22Rv1 (cell line): Measurements from ENCODE around the gene SUMF1.

Experiments
- H3K27ac ChIP-seq: fragments of 450-650 bp; 2 replicates; pipeline ENCODE4 v1.5.1; 2017
- CTCF ChIP-seq: fragments of 450-650 bp; IDR thresholded peaks from 2 replicates; pipeline ENCODE4 v1.5.1; 2017; ENCODE audit warnings: mild to moderate bottlenecking
- ZFX ChIP-seq: fragments of 450-650 bp; IDR thresholded peaks from 2 replicates; pipeline ENCODE4 v1.6.1; 2017; ENCODE audit warnings: antibody characterized with exemption, borderline replicate concordance

Gene SUMF1

GRCh38 chr3:4401441-4401840 lies 65.6 kb downstream of the SUMF1 start:
- TF ChIP-seq ZFX (no peak), CTCF (no peak)
- no peak overlapping the region for H3K27ac ChIP-seq

GRCh38 chr3:4399476-4399875 lies 67.6 kb downstream of the SUMF1 start:
- H3K27ac ChIP-seq, result no peak overlapping the region
- TF ChIP-seq CTCF (no peak), ZFX (no peak)

GRCh38 chr3:4398941-4399245 lies 68.2 kb downstream of the SUMF1 start:
- no peak for TF ChIP-seq ZFX
- no peak for TF ChIP-seq CTCF

DNA sequence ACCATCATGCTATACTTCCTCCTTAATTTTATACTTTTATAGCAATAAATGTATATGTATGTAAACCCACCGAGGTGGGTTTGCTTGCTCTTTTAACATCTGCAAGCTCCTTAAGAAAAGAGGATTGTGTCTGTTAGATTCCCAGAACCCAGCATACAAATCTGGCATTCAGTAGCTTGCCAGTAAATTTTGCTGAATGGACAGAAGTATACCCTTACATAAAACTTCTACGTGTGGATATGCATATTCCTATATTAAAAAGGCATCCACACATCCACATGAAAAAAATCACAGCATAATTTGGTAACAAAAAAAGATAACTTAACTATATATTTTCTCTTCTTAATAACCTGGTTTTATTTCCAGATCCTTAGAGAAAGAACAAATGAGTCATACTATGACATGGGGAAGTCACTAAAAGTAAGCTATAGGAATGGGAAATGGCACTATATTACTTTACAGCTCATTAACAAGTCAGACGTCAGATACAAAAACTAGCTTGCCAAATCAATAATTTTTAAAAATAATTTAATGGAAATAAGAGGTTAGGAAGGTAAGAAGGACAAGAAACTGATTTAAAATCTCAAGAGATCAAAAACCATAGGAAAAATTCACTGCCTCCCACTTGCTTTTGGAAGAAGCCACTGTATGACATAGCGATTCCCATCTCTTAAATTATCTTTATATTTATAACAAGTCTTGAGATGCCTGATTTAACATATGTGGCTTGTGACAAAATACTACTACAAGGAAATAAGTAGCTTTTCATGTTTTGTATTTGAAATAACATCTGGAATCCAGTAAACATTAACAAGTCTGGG lies 68.7 kb downstream of the SUMF1 start:
- H3K27ac ChIP-seq, result no peak overlapping the region
- no peak for TF ChIP-seq CTCF
- TF ChIP-seq ZFX, result no peak

More at GRCh38 chr3:4398941-4399245, 68.2 kb downstream of the SUMF1 start:
- no peak overlapping the region for H3K27ac ChIP-seq

- TF ChIP-seq CTCF, result no peak
- no peak for TF ChIP-seq ZFX
- no peak overlapping the region for H3K27ac ChIP-seq
Observed at GRCh38 chr3:4397466-4397865, 69.6 kb downstream of the SUMF1 start.

DNA sequence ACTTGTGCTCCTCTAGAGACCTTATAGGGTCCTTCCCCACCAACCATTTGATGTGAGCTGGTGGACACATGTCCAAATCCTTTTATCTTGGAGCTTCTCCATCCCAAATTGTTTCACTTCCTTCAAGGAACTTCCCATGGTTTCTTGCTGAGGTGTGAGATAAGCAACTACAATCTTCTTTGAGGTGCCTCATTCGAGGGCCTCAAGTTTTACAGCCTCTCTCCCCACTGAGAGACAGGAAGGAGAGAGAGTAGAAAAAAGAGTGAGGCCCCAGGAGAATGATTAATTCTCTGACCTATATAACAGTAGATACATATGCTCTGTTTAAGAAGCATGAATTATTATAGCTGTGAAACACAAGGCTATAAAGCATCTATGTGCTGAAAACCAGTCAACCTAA lies 70.5 kb downstream of the SUMF1 start:
- TF ChIP-seq ZFX (no peak), CTCF (no peak)
- no peak overlapping the region for H3K27ac ChIP-seq

DNA sequence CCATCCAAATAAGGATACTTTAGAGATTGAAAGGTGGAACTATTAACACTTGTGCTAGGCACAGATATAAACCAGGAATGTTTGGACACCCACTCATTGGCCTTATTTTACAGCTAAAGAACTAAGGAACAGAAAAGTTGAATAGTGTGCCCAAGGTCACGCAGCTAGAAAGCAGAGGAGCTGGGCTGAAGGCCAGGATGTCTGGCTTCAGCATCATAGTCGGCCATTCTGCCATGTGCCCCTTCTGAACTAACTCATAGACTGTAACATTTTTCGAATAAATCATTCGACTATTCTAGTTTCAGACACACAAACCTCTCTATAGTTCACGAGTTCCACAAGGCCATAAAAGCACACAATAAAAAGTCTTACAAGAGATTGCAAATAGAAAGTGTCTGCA lies 71.1 kb downstream of the SUMF1 start:
- TF ChIP-seq CTCF (no peak), ZFX (no peak)
- H3K27ac ChIP-seq, result no peak overlapping the region
